Endothelial cell of umbilical vein (primary cell): ENCODE measurements around the gene SLC35F5. TPM values are rescaled to one million over a fixed set of nuclear protein-coding genes. Genes with fewer than 3 reads are reported as not detected.
A peak's percentile ranks its signal among the peaks of the same experiment; 100 is the strongest.

Experiments used
- BruUV-seq: library from RNA; stranded (reverse); fragments of 400-500 nt; replicated peaks from 2 replicates; lab custom pipeline; 2021; lab: Mats Ljungman, UMichigan
- CTCF ChIA-PET: fragments of 300-600, 350-600 bp; sonication (Branson Sonifier 250); formaldehyde crosslinking; loops from one replicate; lab custom pipeline; 2021; ENCODE audit warnings: antibody characterized with exemption, inconsistent platforms; lab: Charles Lee
- POLR2A ChIA-PET: fragments of 300-600, 350-600 bp; sonication (Branson Sonifier 250); formaldehyde crosslinking; loops from one replicate; lab custom pipeline; 2021; ENCODE audit warnings: antibody characterized with exemption, inconsistent platforms; lab: Charles Lee
- DNase-seq: peaks from one replicate; pipeline ENCODE4 v3.0.0-alpha.2; 2011; ENCODE audit warnings: low read depth, low spot score
- FAIRE-seq: peaks from 2 replicates; lab custom pipeline; 2011; peaks lifted over from hg19 to GRCh38; lab: Jason Lieb, UNC
- H2AFZ ChIP-seq: 2 replicates; pipeline ENCODE4 v1.6.0; 2012; ENCODE audit warnings: low read depth, low read length, control low read depth, inconsistent platforms
- H3K27ac ChIP-seq: 2 replicates; pipeline ENCODE4 v1.5.1; 2011; ENCODE audit warnings: low read depth, mild to moderate bottlenecking, control low read depth, low read length, moderate library complexity; ENCODE audit not compliant: insufficient read depth
- H3K27me3 ChIP-seq, 2 experiments: 2 replicates each; pipeline versions ENCODE4 v1.6.0 to v1.6.1; 2011; ENCODE audit warnings: low read length in 2 of 2, mixed read lengths in 1 of 2; ENCODE audit not compliant: control insufficient read depth in 2 of 2, insufficient read depth in 2 of 2
- H3K36me3 ChIP-seq, 2 experiments: 2 replicates in 1 of 2; 3 replicates in 1 of 2; pipeline ENCODE4 v1.5.1; 2011; ENCODE audit warnings: low read length in 2 of 2, mild to moderate bottlenecking in 1 of 2, moderate library complexity in 1 of 2; ENCODE audit not compliant: control insufficient read depth in 2 of 2, insufficient read depth in 2 of 2; ENCODE audit errors: extremely low read depth in 1 of 2
- H3K4me1 ChIP-seq: 3 replicates; pipeline ENCODE4 v1.5.1; 2011; ENCODE audit warnings: mild to moderate bottlenecking, low read length; ENCODE audit not compliant: control insufficient read depth, insufficient read depth; ENCODE audit errors: extremely low read depth
- H3K4me2 ChIP-seq: 2 replicates; pipeline ENCODE4 v1.6.1; 2011; ENCODE audit warnings: low read length, control low read depth, mixed read lengths; ENCODE audit not compliant: insufficient read depth
- H3K4me3 ChIP-seq, 3 experiments: fragments of 200-600 bp in 1 of 3; sonication (generic), shearing (Covaris generic) in 1 of 3; replicated peaks in 1 of 3; 2 replicates each; pipeline ENCODE4 v1.5.1; 2011 to 2016; ENCODE audit warnings: control low read depth in 3 of 3, low read length in 3 of 3, mild to moderate bottlenecking in 2 of 3, inconsistent platforms in 1 of 3, low read depth in 1 of 3, moderate library complexity in 1 of 3; ENCODE audit not compliant: insufficient read depth in 1 of 3
- H3K79me2 ChIP-seq: 2 replicates; pipeline ENCODE4 v1.6.0; 2012; ENCODE audit warnings: low read length, inconsistent platforms; ENCODE audit not compliant: control insufficient read depth, insufficient read depth
- H3K9ac ChIP-seq: replicated peaks from 2 replicates; pipeline ENCODE3; 2011; ENCODE audit warnings: low read length, control low read depth; ENCODE audit not compliant: insufficient read depth; ENCODE audit errors: extremely low read depth
- H3K9me1 ChIP-seq: replicated peaks from 3 replicates; pipeline ENCODE4 v1.6.0; 2011; ENCODE audit warnings: mild to moderate bottlenecking, low read length; ENCODE audit not compliant: control insufficient read depth, insufficient read depth; ENCODE audit errors: extremely low read depth
- H3K9me3 ChIP-seq: replicated peaks from 2 replicates; pipeline ENCODE4 v1.5.1; 2012; ENCODE audit warnings: low read length, inconsistent platforms; ENCODE audit not compliant: control insufficient read depth, insufficient read depth
- H4K20me1 ChIP-seq: replicated peaks from 2 replicates; pipeline ENCODE3; 2011; ENCODE audit warnings: mild to moderate bottlenecking, low read length; ENCODE audit not compliant: control insufficient read depth, insufficient read depth; ENCODE audit errors: extremely low read depth
- EZH2 ChIP-seq: IDR thresholded peaks from 2 replicates; pipeline ENCODE4 v1.6.1; 2012; ENCODE audit warnings: borderline replicate concordance, low read depth, mild to moderate bottlenecking, moderate library complexity, low read length, inconsistent platforms; ENCODE audit not compliant: severe bottlenecking
- FOS ChIP-seq: IDR thresholded peaks from 2 replicates; pipeline ENCODE4 v1.6.1; 2011; ENCODE audit warnings: mild to moderate bottlenecking, low read length, moderate library complexity, borderline replicate concordance; ENCODE audit not compliant: insufficient read depth
- GATA2 ChIP-seq: IDR thresholded peaks from 2 replicates; pipeline ENCODE4 v1.7.0; 2011; ENCODE audit warnings: low read depth, mild to moderate bottlenecking, moderate library complexity, mixed read lengths, low read length; ENCODE audit not compliant: insufficient read length, insufficient read depth
- JUN ChIP-seq: IDR thresholded peaks from 2 replicates; pipeline ENCODE4 v1.6.1; 2011; ENCODE audit warnings: borderline replicate concordance, low read depth; ENCODE audit not compliant: insufficient read length, insufficient read depth
- MAX ChIP-seq: IDR thresholded peaks from 2 replicates; pipeline ENCODE4 v1.6.1; 2011; ENCODE audit not compliant: insufficient read depth, insufficient read length
- MYC ChIP-seq: IDR thresholded peaks from one replicate; pipeline ENCODE4 v1.6.1; 2011; ENCODE audit warnings: mild to moderate bottlenecking, low read depth, low read length
- POLR2A ChIP-seq: IDR thresholded peaks from 2 replicates; pipeline ENCODE4 v1.6.1; 2012; ENCODE audit warnings: low read depth, mild to moderate bottlenecking, control low read depth, low read length
- POLR2AphosphoS5 ChIP-seq: IDR thresholded peaks from 2 replicates; pipeline ENCODE4 v1.6.1; 2012; ENCODE audit warnings: low read depth, mild to moderate bottlenecking, control low read depth, low read length, moderate library complexity; ENCODE audit not compliant: insufficient read depth
- dilution Hi-C: fragments of 300-500 bp; cut with MboI; formaldehyde crosslinking; loops from one replicate; pipeline ENCODE4 v1.15.0; 2019; ENCODE audit warnings: low sequenced_read_pairs; ENCODE audit not compliant: extremely low pct_ligation_motif_present
- intact Hi-C: fragments of 100-400 bp; cut with micrococcal nuclease; formaldehyde crosslinking; loops from one replicate; pipeline ENCODE4 v1.10.0; 2022
- polyA plus RNA-seq, 4 experiments: library from polyadenylated mRNA; depleted of rRNA in 3 of 4; stranded (reverse) in 3 of 4; unstranded in 1 of 4; fragments of >200 nt; gene quantifications; 2 replicates each; pipeline versions ENCODE4 v1.2.1 to v1.2.3, GENCODE V29; 2011 to 2012; ENCODE audit warnings: missing spikeins in 1 of 4
- total RNA-seq: library from RNA; stranded (reverse); gene quantifications from 2 replicates; pipeline ENCODE4 v1.2.3, GENCODE V29; 2021

Gene SLC35F5
- total and polyA plus RNA-seq, 2 donors (not counting 3 experiments of a cell fraction or from before 2014, with no cell fraction given) = 22.4 to 51.1 TPM

GRCh38 chr2:113739849-113740248 lies 16.6 kb downstream of the SLC35F5 start:
- no peaks in the 10 kb centered on the region for H3K27me3 ChIP-seq
- FAIRE-seq = no peak
- peaks cover 0 to 23% of the 10 kb centered on the region in 2 experiments for H3K36me3 ChIP-seq

DNA sequence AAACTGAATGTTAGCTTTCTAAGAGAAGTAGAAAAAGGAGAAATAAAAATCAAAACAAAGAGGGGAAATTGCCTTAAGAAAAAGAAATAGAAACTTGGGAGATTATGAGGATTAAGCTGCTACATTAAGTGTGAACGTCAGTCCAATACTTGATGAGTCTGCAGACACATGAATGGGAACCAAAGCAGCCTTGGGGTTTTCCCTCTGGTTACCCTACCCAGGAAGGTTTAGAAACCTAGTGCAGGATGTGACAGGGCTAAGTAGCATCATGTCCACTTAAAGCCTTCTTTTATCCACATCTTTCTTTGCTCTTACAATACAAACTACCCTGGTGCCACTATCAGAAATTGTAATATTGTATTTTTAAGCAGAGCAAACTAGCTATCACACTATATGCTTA lies 22.3 kb downstream of the SLC35F5 start:
- no peaks in the 10 kb centered on the region for H3K4me1 ChIP-seq
- POLR2A ChIA-PET = no interaction called here
- no peak for TF ChIP-seq GATA2
- TF ChIP-seq MYC = no peak
- TF ChIP-seq JUN = no peak
- TF ChIP-seq EZH2 = no peak
- no peak for TF ChIP-seq MAX
- no peak for TF ChIP-seq POLR2A
- no peak for TF ChIP-seq FOS
- no peak for TF ChIP-seq POLR2AphosphoS5
- no peaks in the 10 kb centered on the region for H3K9me1 ChIP-seq
- H2AFZ ChIP-seq = no peak overlapping the region
- CTCF ChIA-PET = interaction anchor here (1.1 kb wide), 1 partner anchor 11 kb away, joined by 7 read pairs; no protein-coding TSS in a partner anchor
- H4K20me1 ChIP-seq = no peaks in the 10 kb centered on the region
- dilution Hi-C loops = no loop called here
- H3K4me2 ChIP-seq = no peak overlapping the region
- H3K9me3 ChIP-seq = no peaks in the 10 kb centered on the region
- BruUV-seq = no TSS peak
- no peak overlapping the region for H3K27ac ChIP-seq
- no peaks in the 10 kb centered on the region for H3K79me2 ChIP-seq
- no peak overlapping the region for H3K4me3 ChIP-seq
- intact Hi-C loops = no loop called here
- no peaks in the 10 kb centered on the region for H3K36me3 ChIP-seq
- no peak overlapping the region for H3K9ac ChIP-seq
- DNase-seq (no peak), FAIRE-seq (no peak)
- no peaks in the 10 kb centered on the region for H3K27me3 ChIP-seq

More at GRCh38 chr2:113739849-113740248, 16.6 kb downstream of the SLC35F5 start:
- Histone ChIP-seq H3K4me1 (no peaks in the 10 kb centered on the region), H3K9ac (no peak overlapping the region), H3K79me2 (no peaks in the 10 kb centered on the region), H4K20me1 (no peaks in the 10 kb centered on the region), H2AFZ (no peak overlapping the region), H3K9me1 (no peaks in the 10 kb centered on the region), H3K4me3 (no peak overlapping the region), H3K27ac (no peak overlapping the region), H3K4me2 (no peak overlapping the region), H3K9me3 (no peaks in the 10 kb centered on the region)
- TF ChIP-seq MYC (no peak), FOS (peak; percentile 25)
- BruUV-seq = no TSS peak
- intact Hi-C loops = no loop called here
- dilution Hi-C loops = no loop called here
- no peak for DNase-seq
- ChIA-PET POLR2A (no interaction called here), CTCF (no interaction called here)
